ENCODE measurements around the gene TRMT112. TPM values are rescaled to one million over a fixed set of nuclear protein-coding genes. Genes with fewer than 3 reads are reported as not detected.

The TRMT112 gene
- total RNA-seq, 1 experiment from 2014 or later = 328 TPM

Small RNAs within 50 kb of the gene (microRNA-seq; reads per million reads assigned to microRNA genes)
- gene MIR7155 (ENCODE audit: borderline number of aligned reads) = 1.6 reads per million

Other genes starting within 250 kb of the TRMT112 start
- 61.1 TPM for gene MACROD1, start 151.4 kb downstream of the TRMT112 start, total RNA-seq (2021; ENCODE audit: unreplicated experiment)
- gene STIP1, start 131.4 kb downstream of the TRMT112 start, total RNA-seq (2021; ENCODE audit: unreplicated experiment) = 336 TPM
- gene FERMT3, start 110.8 kb downstream of the TRMT112 start, total RNA-seq (2021; ENCODE audit: unreplicated experiment) = 4.3 TPM
- 43.2 TPM for gene TRPT1, start 91.4 kb downstream of the TRMT112 start, total RNA-seq (2021; ENCODE audit: unreplicated experiment)
- 70.9 TPM for gene NUDT22, start 91.3 kb downstream of the TRMT112 start, total RNA-seq (2021; ENCODE audit: unreplicated experiment)
- 25.8 TPM for gene DNAJC4, start 87.0 kb downstream of the TRMT112 start, total RNA-seq (2021; ENCODE audit: unreplicated experiment)
- 47.5 TPM for gene VEGFB, start 83.0 kb downstream of the TRMT112 start, total RNA-seq (2021; ENCODE audit: unreplicated experiment)
- gene FKBP2, start 76.5 kb downstream of the TRMT112 start, total RNA-seq (2021; ENCODE audit: unreplicated experiment) = 69.2 TPM
- gene PPP1R14B, start 70.6 kb downstream of the TRMT112 start, total RNA-seq (2021; ENCODE audit: unreplicated experiment) = 332 TPM
- 106 TPM for gene PLCB3, start 66.0 kb downstream of the TRMT112 start, total RNA-seq (2021; ENCODE audit: unreplicated experiment)
- gene BAD, start 32.9 kb downstream of the TRMT112 start, total RNA-seq (2021; ENCODE audit: unreplicated experiment) = 51.9 TPM
- gene GPR137, start 31.7 kb downstream of the TRMT112 start, total RNA-seq (2021; ENCODE audit: unreplicated experiment) = 24.4 TPM
- gene KCNK4, start 26.3 kb downstream of the TRMT112 start, total RNA-seq (2021; ENCODE audit: unreplicated experiment) = not detected
- 1.7 TPM for gene CATSPERZ, start 17.2 kb downstream of the TRMT112 start, total RNA-seq (2021; ENCODE audit: unreplicated experiment)
- 62.7 TPM for gene ESRRA, start 12.0 kb downstream of the TRMT112 start, total RNA-seq (2021; ENCODE audit: unreplicated experiment)
- 267 TPM for gene PRDX5, start 562 bp upstream of the TRMT112 start, total RNA-seq (2021; ENCODE audit: unreplicated experiment)
- 14.7 TPM for gene CCDC88B, start 22.6 kb upstream of the TRMT112 start, total RNA-seq (2021; ENCODE audit: unreplicated experiment)
- 67.3 TPM for gene RPS6KA4, start 41.6 kb upstream of the TRMT112 start, total RNA-seq (2021; ENCODE audit: unreplicated experiment)
- not detected for gene SLC22A11, start 238.4 kb upstream of the TRMT112 start, total RNA-seq (2021; ENCODE audit: unreplicated experiment)

All from HCT116 (cell line).